ENCODE measurements around the gene EEF1G.
"Not testable (repeated sequence)": the region's sequence is repeated elsewhere in the genome, so short reads cannot be mapped to it uniquely, and the experiment has no call there.

The EEF1G gene

GRCh38 chr11:62577046-62577714 lies 3.5 kb upstream of the EEF1G start:
- DNase-seq (ENCODE audit: low spot score) = no peak

GRCh38 chr11:62575837-62576236 lies 2.1 kb upstream of the EEF1G start:
- DNase-seq (ENCODE audit: low spot score) = no peak

- DNase-seq (ENCODE audit: low spot score) = peak; percentile 18
Measured at GRCh38 chr11:62575156-62575555, 1.5 kb upstream of the EEF1G start.

GRCh38 chr11:62574363-62575071 lies 826 bp upstream of the EEF1G start:
- peak; percentile 53 for DNase-seq (ENCODE audit: low spot score)

GRCh38 chr11:62573006-62573591 lies 592 bp downstream of the EEF1G start:
- DNase-seq (ENCODE audit: low spot score) = no peak

- DNase-seq (ENCODE audit: low spot score) = no peak
Measured at GRCh38 chr11:62572431-62572830, 1.3 kb downstream of the EEF1G start.

- not testable (repeated sequence) for DNase-seq (ENCODE audit: low spot score)
Measured at GRCh38 chr11:62571493-62571892, 2.2 kb downstream of the EEF1G start.

GRCh38 chr11:62570903-62571302 lies 2.8 kb downstream of the EEF1G start:
- not testable (repeated sequence) for DNase-seq (ENCODE audit: low spot score)

GRCh38 chr11:62569611-62570010 lies 4.1 kb downstream of the EEF1G start:
- no peak for DNase-seq (ENCODE audit: low spot score)

- no peak for DNase-seq (ENCODE audit: low spot score)
Measured at GRCh38 chr11:62567018-62567633, 6.6 kb downstream of the EEF1G start.

- no peak for DNase-seq (ENCODE audit: low spot score)
Measured at GRCh38 chr11:62566247-62566646, 7.4 kb downstream of the EEF1G start.

GRCh38 chr11:62565100-62565802 lies 8.4 kb downstream of the EEF1G start:
- no peak for DNase-seq (ENCODE audit: low spot score)

- DNase-seq (ENCODE audit: low spot score) = not testable (repeated sequence)
Measured at GRCh38 chr11:62561677-62562230, 11.9 kb downstream of the EEF1G start.

- peak; percentile 76 for DNase-seq (ENCODE audit: low spot score)
Measured at GRCh38 chr11:62560566-62561103, 13.1 kb downstream of the EEF1G start.

GRCh38 chr11:62559626-62560025 lies 14.1 kb downstream of the EEF1G start:
- not testable (repeated sequence) for DNase-seq (ENCODE audit: low spot score)

GRCh38 chr11:62559204-62559603 lies 14.5 kb downstream of the EEF1G start:
- no peak for DNase-seq (ENCODE audit: low spot score)

GRCh38 chr11:62558669-62559068 lies 15.0 kb downstream of the EEF1G start:
- no peak for DNase-seq (ENCODE audit: low spot score)

GRCh38 chr11:62556875-62557631 lies 16.6 kb downstream of the EEF1G start:
- no peak for DNase-seq (ENCODE audit: low spot score)

GRCh38 chr11:62556108-62556874 lies 17.4 kb downstream of the EEF1G start:
- peak; percentile 80 for DNase-seq (ENCODE audit: low spot score)
